Neural crest cell (in vitro differentiated cells): Measurements from ENCODE around the gene WWOX. TPM values are rescaled to one million over a fixed set of nuclear protein-coding genes. Genes with fewer than 3 reads are reported as not detected.

Experiments
- DNase-seq: peaks from one replicate; pipeline ENCODE4 v3.0.0; 2021; ENCODE audit warnings: low read depth, mixed read lengths, low spot score
- H3K27ac Mint-ChIP-seq: one replicate; pipeline ENCODE4 v1.8.0; 2021; ENCODE audit warnings: mild to moderate bottlenecking, mixed read lengths; ENCODE audit not compliant: unreplicated experiment
- H3K27me3 Mint-ChIP-seq: 2 replicates; pipeline ENCODE4 v1.8.0; 2021; ENCODE audit warnings: low read depth, mild to moderate bottlenecking, mixed read lengths
- H3K36me3 Mint-ChIP-seq: 2 replicates; pipeline ENCODE4 v1.8.0; 2021; ENCODE audit warnings: low read depth, mild to moderate bottlenecking, mixed read lengths
- H3K4me1 Mint-ChIP-seq: 2 replicates; pipeline ENCODE4 v1.8.0; 2021; ENCODE audit warnings: mixed read lengths
- H3K4me3 Mint-ChIP-seq: one replicate; pipeline ENCODE4 v1.8.0; 2021; ENCODE audit warnings: mild to moderate bottlenecking, mixed read lengths
- H3K9me3 Mint-ChIP-seq: 2 replicates; pipeline ENCODE4 v1.8.0; 2021; ENCODE audit warnings: mixed read lengths
- total RNA-seq: library from RNA; stranded (reverse); gene quantifications from 2 replicates; pipeline ENCODE4 v1.2.1, GENCODE V29; 2021
- TF ChIP-seq, protein P1 (sequence below): fragments of 200-600 bp; sonication (generic); conservative IDR thresholded peaks from 2 replicates; pipeline ENCODE4 v1.5.0; 2021; ENCODE audit warnings: antibody characterized with exemption, mild to moderate bottlenecking

Gene WWOX
- total RNA-seq, 1 donor from 2014 or later, result 30.5 TPM

DNA sequence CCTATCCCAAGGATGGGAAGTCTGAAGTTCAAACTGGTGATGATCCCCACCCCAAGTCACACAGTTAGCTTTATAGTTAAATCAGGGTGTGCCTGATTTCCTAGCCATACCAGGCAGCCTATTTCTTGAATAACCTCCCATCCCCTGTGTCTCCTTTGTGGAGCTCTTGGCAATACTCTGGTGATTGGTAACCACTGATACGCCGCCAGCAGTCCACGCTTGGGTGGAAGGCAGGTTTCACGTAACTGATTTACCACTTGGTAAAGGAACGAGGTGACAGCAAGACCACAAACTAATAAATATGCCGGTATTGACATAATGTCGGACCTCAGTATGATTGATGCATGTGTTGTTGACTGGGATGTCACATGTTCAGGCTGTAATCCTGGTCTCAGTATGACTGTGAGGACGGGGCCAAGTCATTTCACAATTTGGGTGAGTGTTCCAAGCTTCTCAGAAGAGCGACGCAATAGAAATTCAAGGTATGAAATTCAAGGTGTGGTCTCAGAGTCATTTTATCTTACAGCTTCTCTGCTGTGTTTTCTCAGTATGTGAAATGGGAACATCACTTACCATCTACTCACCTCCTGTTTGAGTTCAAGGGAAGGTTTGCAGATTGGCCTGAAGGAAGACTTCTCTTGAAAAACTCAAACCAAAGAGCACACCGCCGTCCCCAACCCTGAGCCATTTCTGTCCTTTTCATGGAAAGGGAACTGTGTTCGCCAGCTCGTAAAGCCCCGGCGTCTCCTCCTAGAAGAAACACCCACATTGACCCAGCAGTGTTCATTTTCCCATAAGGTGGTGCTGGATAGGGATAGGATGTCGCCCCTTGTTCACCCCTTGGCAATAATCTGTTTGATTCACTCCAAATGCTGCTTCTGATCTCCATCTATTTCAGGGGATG lies 678.9 kb downstream of the WWOX start:
- peaks cover 2% of the 10 kb centered on the region for H3K36me3 Mint-ChIP-seq
- TF ChIP-seq, protein P1, sequence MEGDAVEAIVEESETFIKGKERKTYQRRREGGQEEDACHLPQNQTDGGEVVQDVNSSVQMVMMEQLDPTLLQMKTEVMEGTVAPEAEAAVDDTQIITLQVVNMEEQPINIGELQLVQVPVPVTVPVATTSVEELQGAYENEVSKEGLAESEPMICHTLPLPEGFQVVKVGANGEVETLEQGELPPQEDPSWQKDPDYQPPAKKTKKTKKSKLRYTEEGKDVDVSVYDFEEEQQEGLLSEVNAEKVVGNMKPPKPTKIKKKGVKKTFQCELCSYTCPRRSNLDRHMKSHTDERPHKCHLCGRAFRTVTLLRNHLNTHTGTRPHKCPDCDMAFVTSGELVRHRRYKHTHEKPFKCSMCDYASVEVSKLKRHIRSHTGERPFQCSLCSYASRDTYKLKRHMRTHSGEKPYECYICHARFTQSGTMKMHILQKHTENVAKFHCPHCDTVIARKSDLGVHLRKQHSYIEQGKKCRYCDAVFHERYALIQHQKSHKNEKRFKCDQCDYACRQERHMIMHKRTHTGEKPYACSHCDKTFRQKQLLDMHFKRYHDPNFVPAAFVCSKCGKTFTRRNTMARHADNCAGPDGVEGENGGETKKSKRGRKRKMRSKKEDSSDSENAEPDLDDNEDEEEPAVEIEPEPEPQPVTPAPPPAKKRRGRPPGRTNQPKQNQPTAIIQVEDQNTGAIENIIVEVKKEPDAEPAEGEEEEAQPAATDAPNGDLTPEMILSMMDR, result no peak
- peaks cover 2% of the 10 kb centered on the region for H3K9me3 Mint-ChIP-seq
- no peak overlapping the region for H3K4me3 Mint-ChIP-seq
- no peak overlapping the region for H3K27ac Mint-ChIP-seq
- no peaks in the 10 kb centered on the region for H3K27me3 Mint-ChIP-seq
- no peak for DNase-seq
- peaks cover 9% of the 10 kb centered on the region for H3K4me1 Mint-ChIP-seq

DNA sequence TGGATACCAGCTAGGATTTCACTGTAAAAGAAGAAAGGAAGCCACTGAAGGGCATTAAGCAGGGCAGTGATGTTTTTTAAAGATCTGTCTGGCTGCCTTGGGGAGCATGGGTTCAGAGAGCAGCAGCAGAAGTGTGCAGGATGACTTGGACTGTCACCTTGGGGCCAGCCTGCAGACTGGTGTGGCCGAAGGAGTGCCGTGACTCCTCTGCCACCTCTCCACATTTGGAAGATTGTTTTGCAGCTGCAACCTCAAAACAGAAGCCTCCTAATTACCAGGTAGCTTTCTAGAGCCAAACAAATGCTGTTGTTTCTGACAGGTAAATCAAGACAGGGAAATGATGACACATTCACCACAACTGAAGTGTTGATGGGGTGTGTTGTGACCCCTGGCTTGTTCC lies 681.4 kb downstream of the WWOX start:
- Mint-ChIP-seq H3K4me3 (no peak overlapping the region), H3K27ac (no peak overlapping the region), H3K36me3 (peaks cover 2% of the 10 kb centered on the region), H3K4me1 (peaks cover 5% of the 10 kb centered on the region), H3K9me3 (peaks cover 2% of the 10 kb centered on the region), H3K27me3 (no peaks in the 10 kb centered on the region)
- no peak for DNase-seq
- TF ChIP-seq, protein P1, result no peak

DNA sequence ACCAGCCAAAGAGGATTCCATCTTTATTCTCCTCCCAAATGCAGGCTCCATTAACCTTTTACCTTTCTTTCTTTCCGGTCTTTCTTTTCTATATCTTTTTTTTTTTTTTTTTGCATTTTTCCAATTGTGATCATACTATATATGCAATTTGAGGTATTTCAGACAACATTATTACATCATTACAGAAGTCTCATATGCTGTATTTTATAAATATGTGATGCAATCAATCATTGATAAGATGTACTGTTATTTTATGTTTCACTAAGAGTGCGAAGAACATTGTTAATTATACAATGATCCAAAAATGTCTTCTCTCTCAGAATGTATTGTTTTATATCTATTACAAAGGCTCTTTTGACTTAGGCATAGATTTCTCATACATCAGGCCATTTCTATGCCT lies 683.1 kb downstream of the WWOX start:
- Mint-ChIP-seq H3K9me3 (no peaks in the 10 kb centered on the region), H3K4me1 (peaks cover 5% of the 10 kb centered on the region)

DNA sequence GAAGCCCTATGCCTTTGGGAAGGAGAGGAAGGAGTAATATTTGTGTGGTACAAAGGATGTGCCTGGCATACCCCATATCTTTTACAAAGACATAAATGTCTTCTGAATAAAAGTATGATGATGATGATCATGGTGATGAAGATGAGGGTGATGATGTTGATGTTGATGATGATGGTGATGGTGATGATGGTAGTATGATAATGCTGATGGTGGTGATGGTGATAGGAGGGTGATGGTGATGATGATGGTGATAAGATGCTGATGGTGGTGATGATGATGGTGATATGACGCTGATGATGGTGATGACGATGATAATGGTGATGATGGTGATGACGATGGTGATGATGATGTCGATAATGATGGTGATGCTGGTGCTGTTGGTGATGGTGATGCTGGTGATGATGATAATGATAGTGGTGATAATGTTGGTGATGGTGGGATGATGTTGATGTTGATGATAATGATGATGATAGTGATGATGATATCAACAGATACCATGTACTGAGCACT lies 684.2 kb downstream of the WWOX start:
- Mint-ChIP-seq H3K27me3 (no peaks in the 10 kb centered on the region), H3K27ac (no peak overlapping the region), H3K4me1 (peaks cover 5% of the 10 kb centered on the region), H3K9me3 (peaks cover 2% of the 10 kb centered on the region), H3K36me3 (no peaks in the 10 kb centered on the region), H3K4me3 (no peak overlapping the region)
- no peak for DNase-seq
- TF ChIP-seq, protein P1, result no peak

More for the DNA sequence above, 683.1 kb downstream of the WWOX start:
- Mint-ChIP-seq H3K27me3 (no peaks in the 10 kb centered on the region), H3K36me3 (no peaks in the 10 kb centered on the region), H3K4me3 (no peak overlapping the region), H3K27ac (no peak overlapping the region)
- no peak for DNase-seq
- TF ChIP-seq, protein P1, result no peak

DNA sequence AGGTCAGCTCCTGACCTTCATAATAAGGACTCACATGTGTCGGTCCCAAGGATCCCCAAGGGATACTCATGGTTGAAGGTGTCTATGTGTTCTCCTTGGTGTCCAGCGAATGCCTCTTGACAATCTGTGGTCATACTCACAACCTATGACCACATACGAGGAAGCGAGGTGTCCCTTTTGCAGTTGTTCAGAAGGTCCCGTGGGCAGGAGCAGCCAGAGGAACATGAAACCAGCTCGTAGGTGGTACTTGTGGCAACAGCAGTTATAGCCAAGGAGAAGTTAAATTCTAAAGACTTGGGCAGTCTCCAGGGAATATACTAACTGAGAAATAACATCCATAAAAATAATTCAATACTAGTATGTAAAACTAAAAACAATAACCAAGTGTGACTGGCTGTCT lies 685.3 kb downstream of the WWOX start:
- no peak for DNase-seq
- peaks cover 2% of the 10 kb centered on the region for H3K9me3 Mint-ChIP-seq

More for the DNA sequence above, 685.3 kb downstream of the WWOX start:
- Mint-ChIP-seq H3K27me3 (no peaks in the 10 kb centered on the region), H3K36me3 (no peaks in the 10 kb centered on the region), H3K27ac (no peak overlapping the region), H3K4me3 (no peak overlapping the region), H3K4me1 (peaks cover 5% of the 10 kb centered on the region)
- TF ChIP-seq, protein P1, result no peak
